Nucleus accumbens (tissue), 56 donors: ENCODE measurements around the gene USH2A.

Experiments used
- DNase-seq, 56 donors: peaks; one replicate each; lab custom pipeline; 2025; lab: John Stamatoyannopoulos, UW

USH2A gene

GRCh38 chr1:215744419-215744818 is 678.8 kb downstream of the USH2A start:
- DNase-seq, result no peak

DNA sequence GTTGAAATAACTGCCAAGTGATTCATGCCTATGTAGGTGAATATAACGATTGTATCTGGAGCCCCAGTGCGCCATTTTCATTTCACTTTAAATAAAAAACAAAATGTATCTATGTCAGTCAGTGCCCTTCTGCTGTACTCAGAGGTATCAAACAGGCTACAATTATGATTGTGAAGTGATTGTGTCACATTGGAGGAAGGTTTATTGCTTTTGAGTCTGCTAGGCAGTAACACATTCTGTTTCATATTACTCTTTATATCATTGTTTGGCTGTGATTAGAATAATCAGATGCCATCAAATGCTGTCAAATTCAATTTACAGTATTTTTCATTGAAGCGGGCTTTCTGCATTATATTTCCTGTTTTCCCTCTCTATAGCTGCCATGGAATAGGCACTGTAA is 684.2 kb downstream of the USH2A start:
- no peak for DNase-seq

DNA sequence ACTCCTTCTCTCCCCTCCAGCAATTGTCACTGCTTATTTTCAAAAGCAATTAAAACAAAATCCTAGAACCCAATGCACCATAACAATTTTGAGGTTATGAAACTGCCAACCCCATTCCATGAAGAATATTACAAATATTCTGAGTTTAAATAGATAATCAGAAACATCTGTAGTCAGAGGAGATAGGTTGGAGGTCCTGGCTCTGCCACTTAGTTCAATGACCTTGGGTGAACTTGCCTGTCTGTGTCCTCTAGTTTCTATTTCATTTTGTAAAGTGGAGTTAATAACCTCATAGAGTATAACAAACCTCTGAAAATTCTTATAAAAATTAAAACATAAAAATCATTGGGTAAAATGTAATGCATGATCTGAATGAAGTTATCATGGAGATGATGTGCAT is 691.5 kb downstream of the USH2A start:
- no peak for DNase-seq

DNA sequence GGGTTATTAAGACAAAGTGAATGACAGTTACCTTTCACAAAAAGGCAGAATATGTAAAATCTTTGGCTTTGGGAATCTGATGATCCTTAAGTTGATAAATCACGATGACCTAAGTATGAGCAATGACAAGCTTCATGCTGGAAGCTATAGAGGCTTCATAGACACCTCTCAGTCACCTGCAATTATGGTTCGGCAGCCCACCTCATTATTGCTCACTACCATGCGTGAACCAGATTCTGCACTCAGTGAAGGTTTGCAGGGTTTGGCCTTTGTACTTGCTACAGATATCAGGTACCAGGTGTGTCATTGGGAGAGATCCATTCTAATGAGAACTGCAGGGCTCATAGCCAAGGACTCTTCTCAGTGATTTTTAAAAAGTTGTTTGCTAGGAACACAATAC is 692.6 kb downstream of the USH2A start:
- no peak for DNase-seq

DNA sequence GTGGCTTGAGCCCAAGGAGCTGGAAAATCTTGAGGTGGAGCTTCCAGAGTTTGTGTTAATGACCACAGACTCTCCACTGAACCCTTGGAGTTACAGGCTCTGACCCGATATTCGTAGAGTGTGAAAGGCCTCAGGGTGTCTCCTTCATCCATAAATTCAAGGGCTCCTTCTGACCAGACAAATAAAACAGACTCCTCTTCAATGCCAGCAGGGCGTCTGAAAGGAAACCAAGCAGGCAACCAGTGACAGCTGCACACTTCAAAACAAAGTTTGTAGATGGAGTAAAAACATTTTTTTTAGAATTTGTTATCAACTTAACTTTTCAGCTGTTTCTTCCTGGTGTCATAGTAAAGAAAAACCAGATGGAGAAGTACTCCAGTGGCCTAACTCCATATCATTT is 695.1 kb downstream of the USH2A start:
- no peak for DNase-seq

DNA sequence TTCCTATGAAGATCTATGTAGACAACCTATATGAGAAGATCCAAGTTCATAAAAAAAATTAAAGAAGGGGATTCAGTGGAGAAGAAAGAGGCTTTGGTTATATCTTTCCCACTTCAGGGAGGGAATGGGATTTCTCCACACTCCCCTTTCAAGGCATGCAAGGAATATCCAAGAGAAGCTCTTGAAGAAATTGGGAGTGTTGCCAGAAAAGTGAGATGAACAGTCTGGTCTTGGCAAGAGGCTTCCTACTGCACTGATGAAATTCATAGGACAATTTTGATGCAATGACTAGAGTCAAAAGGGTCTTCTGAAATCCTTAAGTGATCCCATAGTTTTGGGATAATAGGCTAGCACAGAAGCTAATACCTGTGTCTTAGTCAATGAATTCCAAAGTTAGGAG is 703.1 kb downstream of the USH2A start:
- no peak for DNase-seq

DNA sequence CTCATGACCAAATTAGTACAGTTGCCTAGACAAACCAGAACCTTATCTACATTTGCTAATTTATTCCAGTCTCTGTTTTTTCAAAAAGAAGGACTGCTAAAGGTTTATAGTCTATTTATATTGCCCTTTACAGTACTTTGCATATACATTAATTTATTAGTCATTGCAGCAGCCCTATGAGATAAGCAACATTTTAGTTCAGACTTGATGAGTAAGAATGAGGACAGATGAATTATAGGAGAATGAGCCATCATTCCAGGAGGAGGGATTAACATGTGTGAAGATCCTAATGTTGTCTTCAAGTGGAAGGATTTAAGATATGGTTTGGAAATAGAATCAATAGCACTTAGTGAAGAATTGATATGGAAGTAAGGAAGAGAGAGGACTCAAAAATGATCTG is 703.7 kb downstream of the USH2A start:
- DNase-seq, result no peak

GRCh38 chr1:215718575-215719287 is 704.5 kb downstream of the USH2A start:
- DNase-seq, result no peak

- DNase-seq, result no peak
Observed at GRCh38 chr1:215717677-215718426, 705.4 kb downstream of the USH2A start.

- no peak for DNase-seq
Observed at GRCh38 chr1:215710899-215711225, 712.4 kb downstream of the USH2A start.

DNA sequence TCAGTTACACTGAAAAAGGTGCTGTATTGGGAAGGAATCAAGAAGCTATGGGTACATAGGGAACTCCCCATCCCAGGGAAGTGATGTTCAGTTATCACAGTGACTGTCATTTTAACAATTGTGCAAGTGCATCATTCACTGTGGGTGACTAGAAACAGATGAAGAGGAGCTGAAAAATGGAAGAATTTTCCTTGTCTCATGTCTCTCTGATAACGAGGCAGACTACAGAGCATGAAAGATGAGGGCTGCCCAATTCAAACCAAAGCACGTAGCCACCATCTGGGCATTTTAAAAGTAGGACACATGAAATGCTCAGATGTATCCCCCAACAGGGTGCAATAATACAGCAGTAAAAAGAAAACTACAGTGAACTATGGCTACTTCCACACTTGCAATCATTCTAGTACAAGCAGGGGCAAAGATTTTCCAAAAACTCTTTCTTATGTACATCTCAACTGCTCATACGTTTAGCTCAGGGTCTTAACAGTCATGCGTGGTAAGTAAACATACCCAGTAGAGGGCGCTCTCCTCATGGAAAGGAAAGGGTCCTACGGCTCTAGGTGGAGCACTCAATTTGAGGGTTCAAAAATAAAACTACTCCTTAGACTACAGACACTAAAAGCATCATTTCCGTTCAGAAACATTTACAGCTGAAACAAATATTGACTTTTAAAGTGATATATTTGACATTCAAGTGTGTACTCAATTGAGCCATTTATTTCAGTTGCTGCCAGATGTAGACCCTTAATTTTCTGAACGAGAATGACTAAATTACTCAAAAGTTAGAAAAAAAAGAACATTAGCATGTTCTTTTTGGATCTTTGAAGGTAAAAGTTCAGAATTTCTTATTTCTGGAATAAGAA is 713.0 kb downstream of the USH2A start:
- DNase-seq, result no peak

- no peak for DNase-seq
Observed at GRCh38 chr1:215704089-215704860, 719.0 kb downstream of the USH2A start.

DNA sequence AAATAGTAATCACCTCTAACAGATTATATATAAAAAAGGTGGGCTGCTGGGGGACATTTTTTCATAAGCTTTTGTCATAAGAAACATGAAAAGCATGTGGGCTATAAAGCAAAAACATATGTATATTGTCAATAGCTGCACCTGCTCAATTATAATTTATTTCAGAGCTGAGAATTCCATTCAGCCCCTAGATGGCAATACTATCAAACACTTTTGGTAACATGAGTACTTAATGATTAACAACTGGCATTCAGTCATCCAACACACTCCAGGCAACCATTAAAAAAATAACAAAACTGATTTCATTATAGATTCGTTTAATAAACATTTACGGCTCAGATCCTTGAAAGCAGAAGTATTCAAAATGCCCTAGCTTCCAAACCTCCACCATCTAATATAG is 741.0 kb downstream of the USH2A start:
- no peak for DNase-seq

DNA sequence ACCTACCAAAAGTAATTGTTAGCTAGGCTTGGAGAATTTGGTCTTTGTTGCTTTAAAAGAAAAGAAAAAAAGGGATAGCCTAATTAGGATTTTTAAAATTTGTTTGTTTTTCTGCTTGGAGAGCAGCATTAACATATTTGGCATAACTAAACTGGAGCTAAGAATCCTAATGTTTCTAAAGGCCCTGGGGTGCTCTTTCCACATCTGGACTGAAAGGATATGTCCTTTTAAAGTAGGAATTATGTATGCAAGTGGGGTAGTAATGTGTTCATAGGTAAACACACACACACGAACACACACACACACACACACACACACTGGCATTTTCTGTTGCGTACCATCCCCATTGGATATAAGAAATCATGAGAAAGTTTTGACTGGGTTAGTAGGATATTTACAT is 742.2 kb downstream of the USH2A start:
- no peak for DNase-seq

GRCh38 chr1:215679231-215679630 is 744.0 kb downstream of the USH2A start:
- DNase-seq, result no peak

- DNase-seq, result no peak
Observed at GRCh38 chr1:215677112-215677511, 746.1 kb downstream of the USH2A start.

- no peak for DNase-seq
Observed at GRCh38 chr1:215673943-215674342, 749.3 kb downstream of the USH2A start.

DNA sequence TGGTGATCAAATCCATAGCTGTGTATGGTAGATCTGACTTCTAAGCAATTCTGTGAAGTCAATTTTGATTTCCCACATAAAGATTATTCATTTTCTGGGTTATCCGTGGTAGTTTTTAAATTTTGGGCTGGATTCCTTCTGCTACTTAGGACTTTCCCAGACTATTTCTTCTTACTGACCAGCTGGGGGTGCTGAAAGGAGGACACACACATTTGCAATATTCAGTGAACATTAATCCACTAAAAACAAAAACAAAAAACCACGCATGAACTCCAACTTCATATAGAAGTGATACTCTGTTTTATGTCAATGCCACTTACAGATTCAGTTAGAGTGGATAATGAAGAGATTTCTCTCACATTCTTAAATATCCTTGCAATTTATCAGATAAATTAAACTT is 750.8 kb downstream of the USH2A start:
- DNase-seq, result no peak

- no peak for DNase-seq
Observed at GRCh38 chr1:215669806-215670491, 753.3 kb downstream of the USH2A start.

GRCh38 chr1:215667761-215668160 is 755.5 kb downstream of the USH2A start:
- DNase-seq, result peak in 16 of 56 donors; percentile 0 to 38 (median 14)
